HCT116 (cell line): Measurements from ENCODE around the gene RBP5. TPM values are rescaled to one million over a fixed set of nuclear protein-coding genes. Genes with fewer than 3 reads are reported as not detected.

Experiments used
- ATAC-seq: fragments of 200-7000 bp; cut with Tn5 transposase; 2 replicates; pipeline ENCODE4 v1.9.1; 2020; ENCODE audit warnings: mild to moderate bottlenecking, moderate library complexity
- BruUV-seq: library from RNA; stranded (reverse); fragments of 400-500 nt; replicated peaks from 2 replicates; lab custom pipeline; 2021; lab: Mats Ljungman, UMichigan
- CTCF ChIA-PET: fragments of 300-600 bp; sonication (Branson Sonifier 250); formaldehyde crosslinking; loops from one replicate; lab custom pipeline; 2021; ENCODE audit warnings: antibody characterized with exemption; lab: Charles Lee
- POLR2A ChIA-PET: fragments of 300-600, 350-600 bp; sonication (Branson Sonifier 250); formaldehyde crosslinking; loops from one replicate; lab custom pipeline; 2021; ENCODE audit warnings: antibody characterized with exemption; lab: Charles Lee
- RAD21 ChIA-PET, 2 experiments: fragments of 300-600 bp; sonication (Branson Sonifier 250); formaldehyde crosslinking; loops; one replicate each; lab custom pipeline; 2023; ENCODE audit warnings: low total read pairs in 2 of 2; ENCODE audit not compliant: uncharacterized antibody in 2 of 2, unreplicated experiment in 2 of 2, low non-redundant PET in 1 of 2; lab: Charles Lee
- DNase-seq: peaks from one replicate; pipeline ENCODE4 v3.0.0-alpha.2; 2010; ENCODE audit warnings: low read depth, low spot score
- H2AFZ ChIP-seq: fragments of 200-600 bp; shearing (Covaris generic), sonication (generic); 2 replicates; pipeline ENCODE4 v1.6.1; 2017; ENCODE audit warnings: low read depth, mixed run types, mixed read lengths, antibody characterized with exemption, low read length; ENCODE audit not compliant: poor library complexity, severe bottlenecking
- H3K27ac ChIP-seq: 2 replicates; pipeline ENCODE4 v1.5.1; 2012; ENCODE audit warnings: low read depth, low read length
- H3K27me3 ChIP-seq: fragments of 200-600 bp; sonication (generic); 2 replicates; pipeline ENCODE4 v1.6.1; 2016; ENCODE audit warnings: mixed run types, low read length, mixed read lengths; ENCODE audit not compliant: insufficient read depth
- H3K36me3 ChIP-seq, 2 experiments: fragments of 200-500 bp in 1 of 2; fragments of 200-600 bp in 1 of 2; sonication (Bioruptor generic) in 1 of 2; sonication (generic) in 1 of 2; 2 replicates each; pipeline versions ENCODE4 v1.5.1 to v1.6.1; 2014 to 2016; ENCODE audit warnings: low read length in 2 of 2, inconsistent platforms in 1 of 2, mixed read lengths in 1 of 2, mixed run types in 1 of 2; ENCODE audit not compliant: insufficient read depth in 2 of 2, control insufficient read depth in 1 of 2
- H3K4me1 ChIP-seq, 2 experiments: fragments of 200-600 bp in 1 of 2; sonication (generic) in 1 of 2; 2 replicates each; pipeline versions ENCODE4 v1.5.1 to v1.6.1; 2012 to 2017; ENCODE audit warnings: low read length in 2 of 2, inconsistent platforms in 1 of 2, mild to moderate bottlenecking in 1 of 2, mixed read lengths in 1 of 2, mixed run types in 1 of 2, moderate library complexity in 1 of 2; ENCODE audit not compliant: insufficient read depth in 2 of 2, control insufficient read depth in 1 of 2
- H3K4me2 ChIP-seq: fragments of 200-600 bp; sonication (generic); 2 replicates; pipeline ENCODE4 v1.6.1; 2017; ENCODE audit warnings: mixed run types, low read length, mixed read lengths
- H3K4me3 ChIP-seq, 2 experiments: fragments of 200-600 bp in 1 of 2; sonication (generic) in 1 of 2; replicated peaks in 1 of 2; 2 replicates each; pipeline ENCODE4 v1.5.1; 2011 to 2016; ENCODE audit warnings: low read length in 2 of 2, control low read depth in 1 of 2, low read depth in 1 of 2, mild to moderate bottlenecking in 1 of 2, mixed read lengths in 1 of 2, mixed run types in 1 of 2
- H3K79me2 ChIP-seq: fragments of 200-600 bp; sonication (generic); 2 replicates; pipeline ENCODE4 v1.6.1; 2017; ENCODE audit warnings: mild to moderate bottlenecking, mixed run types, low read length, moderate library complexity, mixed read lengths; ENCODE audit not compliant: insufficient read depth
- H3K9ac ChIP-seq: fragments of 200-600 bp; sonication (generic); 2 replicates; pipeline ENCODE4 v1.6.1; 2016; ENCODE audit warnings: low read length, mixed read lengths
- H3K9me2 ChIP-seq: fragments of 200-600 bp; sonication (generic), shearing (Covaris generic); 2 replicates; pipeline ENCODE4 v1.6.1; 2017; ENCODE audit warnings: mixed run types, mild to moderate bottlenecking, moderate library complexity; ENCODE audit not compliant: insufficient read depth
- H3K9me3 ChIP-seq, 2 experiments: fragments of 200-500 bp in 1 of 2; fragments of 200-600 bp in 1 of 2; sonication (Bioruptor generic) in 1 of 2; sonication (generic) in 1 of 2; 2 replicates each; pipeline ENCODE4 v1.6.1; 2014 to 2017; ENCODE audit warnings: low read length in 2 of 2, mixed read lengths in 2 of 2, inconsistent platforms in 1 of 2, low read depth in 1 of 2, mild to moderate bottlenecking in 1 of 2, mixed run types in 1 of 2, moderate library complexity in 1 of 2; ENCODE audit not compliant: control insufficient read depth in 1 of 2, insufficient read depth in 1 of 2
- H4K20me1 ChIP-seq: fragments of 200-600 bp; sonication (generic), shearing (Covaris generic); 2 replicates; pipeline ENCODE4 v1.6.1; 2017; ENCODE audit warnings: mixed run types, mild to moderate bottlenecking, moderate library complexity; ENCODE audit not compliant: insufficient read depth
- CEBPB ChIP-seq: IDR thresholded peaks from 2 replicates; pipeline ENCODE4 v1.6.1; 2012; ENCODE audit warnings: low read depth
- EZH2 ChIP-seq: fragments of 200-600 bp; sonication (generic); IDR thresholded peaks from 2 replicates; pipeline ENCODE4 v1.6.1; 2017; ENCODE audit warnings: antibody characterized with exemption, mixed run types
- FOSL1 ChIP-seq: IDR thresholded peaks from 2 replicates; pipeline ENCODE4 v1.6.1; 2012; ENCODE audit warnings: low read depth
- RAD21 ChIP-seq: IDR thresholded peaks from 2 replicates; pipeline ENCODE4 v1.6.1; 2012; ENCODE audit warnings: low read depth, mild to moderate bottlenecking
- REST ChIP-seq: IDR thresholded peaks from 2 replicates; pipeline ENCODE4 v1.6.1; 2012; ENCODE audit warnings: low read depth
- SIN3A ChIP-seq: IDR thresholded peaks from 2 replicates; pipeline ENCODE4 v1.6.1; 2012; ENCODE audit warnings: low read depth
- SRF ChIP-seq: IDR thresholded peaks from 2 replicates; pipeline ENCODE4 v1.6.1; 2012; ENCODE audit warnings: low read depth
- TCF7L2 ChIP-seq: IDR thresholded peaks from 2 replicates; pipeline ENCODE4 v1.7.0; 2011; ENCODE audit warnings: borderline replicate concordance, inconsistent platforms; ENCODE audit not compliant: insufficient read depth, insufficient read length; ENCODE audit errors: extremely low read depth
- ZFX ChIP-seq: fragments of 450-650 bp; IDR thresholded peaks from 2 replicates; pipeline ENCODE4 v1.6.1; 2017
- ZNF274 ChIP-seq: fragments of 200-500 bp; sonication (Bioruptor generic); IDR thresholded peaks from 2 replicates; pipeline ENCODE4 v1.6.1; 2014; ENCODE audit warnings: mild to moderate bottlenecking, low read depth, low read length, inconsistent platforms
- intact Hi-C: fragments of 100-400 bp; cut with micrococcal nuclease; formaldehyde crosslinking; loops from 2 replicates; pipeline ENCODE4 v1.10.0; 2022
- total RNA-seq: library from RNA; stranded (reverse); gene quantifications from one replicate; pipeline ENCODE4 v1.2.1, GENCODE V29; 2021; ENCODE audit not compliant: unreplicated experiment

The RBP5 gene
- total RNA-seq, 1 experiment from 2014 or later: 0.22 TPM

DNA sequence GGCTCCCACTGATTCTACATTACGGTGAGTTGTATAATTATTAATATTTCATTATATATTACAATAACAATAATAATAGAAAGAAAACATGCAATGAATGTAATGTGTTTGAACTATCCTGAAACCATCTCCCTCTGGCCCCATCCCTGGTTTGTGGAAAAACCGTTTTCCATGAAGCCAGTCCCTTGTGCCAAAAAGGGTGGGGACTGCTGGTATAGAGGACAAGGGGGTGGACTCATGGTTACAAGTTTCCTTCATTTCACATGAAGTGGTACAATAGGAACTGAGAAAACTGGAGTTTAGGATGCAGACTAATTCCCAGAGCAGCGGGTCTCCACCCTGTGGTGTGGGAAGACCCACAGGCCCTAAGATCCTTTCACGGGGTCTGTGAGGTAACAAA is 16.6 kb downstream of the RBP5 start:
- CTCF ChIA-PET: interaction anchor here (1.7 to 2.0 kb wide), 3 partner anchors 166 to 243 kb away, joined by 7 to 8 read pairs (median 7); partner anchors contain the start of genes C12orf57 and RNU7-1
- H4K20me1 ChIP-seq: no peaks in the 10 kb centered on the region
- POLR2A ChIA-PET: interaction anchor here (3.6 kb wide), 1 partner anchor 167 kb away, joined by 29 read pairs; the partner anchor contains the start of genes C12orf57 and RNU7-1
- H3K4me2 ChIP-seq: no peak overlapping the region
- TF ChIP-seq EZH2: no peak
- no peak for TF ChIP-seq FOSL1
- TF ChIP-seq TCF7L2: no peak
- TF ChIP-seq SRF: no peak
- TF ChIP-seq ZNF274: no peak
- TF ChIP-seq RAD21: no peak
- no TSS peak for BruUV-seq
- ATAC-seq (no peak), DNase-seq (no peak)
- H3K9ac ChIP-seq: no peak overlapping the region
- intact Hi-C loops: no loop called here
- peaks cover 16% of the 10 kb centered on the region for H3K79me2 ChIP-seq
- RAD21 ChIA-PET: interaction anchor here in 1 of 2 experiments (1.1 kb wide), 1 partner anchor 168 kb away, joined by 5 read pairs; the partner anchor contains the start of genes C12orf57 and RNU7-1
- no peak overlapping the region for H3K27ac ChIP-seq
- 0 out of 4 replicates have a peak, but pooled peaks cover 0 to under 1% of the 10 kb centered on the region in 2 experiments for H3K9me3 ChIP-seq
- no peak overlapping the region for H3K4me3 ChIP-seq
- no peak overlapping the region for H2AFZ ChIP-seq
- H3K9me2 ChIP-seq: no peaks in the 10 kb centered on the region
- peaks cover 4 to 16% of the 10 kb centered on the region in 2 experiments; a peak in 3 of 4 replicates for H3K4me1 ChIP-seq
- no peaks in the 10 kb centered on the region for H3K27me3 ChIP-seq
- H3K36me3 ChIP-seq: peaks cover 0 to 4% of the 10 kb centered on the region in 2 experiments; a peak in 1 of 4 replicates

- intact Hi-C loops: no loop called here
- BruUV-seq: no TSS peak
- no peak overlapping the region for H3K4me2 ChIP-seq
- no peak overlapping the region for H3K9ac ChIP-seq
- ChIA-PET RAD21 (no interaction called here), CTCF (interaction anchor here (1.3 to 4.2 kb wide), 4 partner anchors 165 to 241 kb away, joined by 3 to 34 read pairs (median 8); partner anchors contain the start of genes C12orf57 and RNU7-1), POLR2A (interaction anchor here (3.6 kb wide), 1 partner anchor 166 kb away, joined by 29 read pairs; the partner anchor contains the start of genes C12orf57 and RNU7-1)
- no peak overlapping the region for H3K27ac ChIP-seq
- H3K27me3 ChIP-seq: no peaks in the 10 kb centered on the region
- H4K20me1 ChIP-seq: no peaks in the 10 kb centered on the region
- no peak overlapping the region for H2AFZ ChIP-seq
- DNase-seq: no peak
- H3K4me1 ChIP-seq: peaks cover 4 to 16% of the 10 kb centered on the region in 2 experiments; a peak in 3 of 4 replicates
- peaks cover 7 to 11% of the 10 kb centered on the region in 2 experiments; a peak in 1 of 4 replicates for H3K9me3 ChIP-seq
- no peak for ATAC-seq
- H3K9me2 ChIP-seq: no peaks in the 10 kb centered on the region
- no peak overlapping the region for H3K4me3 ChIP-seq
- H3K79me2 ChIP-seq: peaks cover 25% of the 10 kb centered on the region
- H3K36me3 ChIP-seq: peaks cover 3 to 4% of the 10 kb centered on the region in 2 experiments; a peak in 1 of 4 replicates
- TF ChIP-seq ZNF274 (no peak), ZFX (no peak), SIN3A (no peak), REST (no peak), CEBPB (no peak)
Observed at GRCh38 chr12:7110661-7111060, 18.0 kb downstream of the RBP5 start.
